Neural cell (in vitro differentiated cells): Measurements from ENCODE around the gene BCL2L14.

ENCODE experiments used
- EP300 ChIP-seq: fragments of 450-650 bp; conservative IDR thresholded peaks from 2 replicates; pipeline ENCODE4 v1.6.1; 2014; ENCODE audit warnings: antibody characterized with exemption, mild to moderate bottlenecking, moderate library complexity; ENCODE audit not compliant: poor library complexity, severe bottlenecking
- TF ChIP-seq, protein P1 (sequence below): fragments of 450-650 bp; IDR thresholded peaks from 2 replicates; pipeline ENCODE4 v1.5.1; 2014; ENCODE audit warnings: antibody characterized with exemption, mild to moderate bottlenecking, moderate library complexity; ENCODE audit not compliant: poor library complexity, severe bottlenecking
- TF ChIP-seq, protein P2 (sequence below): IDR thresholded peaks from 2 replicates; pipeline ENCODE4 v1.6.1; 2012; ENCODE audit warnings: borderline replicate concordance

DNA sequence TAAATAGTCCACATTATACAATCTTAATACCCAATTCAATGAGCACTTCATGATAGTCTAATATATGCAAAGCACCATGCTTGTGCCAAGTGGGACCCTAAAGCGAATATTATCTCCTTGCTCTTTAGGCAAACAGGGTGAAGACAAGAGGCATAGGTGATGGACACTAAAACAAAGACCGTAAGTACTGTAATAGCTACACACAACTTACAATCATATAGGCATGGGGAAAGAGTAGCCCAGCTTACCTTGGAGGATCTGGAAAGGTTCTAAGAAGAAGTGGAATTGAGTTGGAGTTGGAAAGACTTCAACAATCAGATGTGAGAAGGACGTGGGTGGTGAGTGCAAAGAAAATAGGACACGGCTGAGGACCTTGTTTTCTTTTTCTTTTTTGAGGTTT is 19.1 kb upstream of the BCL2L14 start:
- TF ChIP-seq, protein P1, sequence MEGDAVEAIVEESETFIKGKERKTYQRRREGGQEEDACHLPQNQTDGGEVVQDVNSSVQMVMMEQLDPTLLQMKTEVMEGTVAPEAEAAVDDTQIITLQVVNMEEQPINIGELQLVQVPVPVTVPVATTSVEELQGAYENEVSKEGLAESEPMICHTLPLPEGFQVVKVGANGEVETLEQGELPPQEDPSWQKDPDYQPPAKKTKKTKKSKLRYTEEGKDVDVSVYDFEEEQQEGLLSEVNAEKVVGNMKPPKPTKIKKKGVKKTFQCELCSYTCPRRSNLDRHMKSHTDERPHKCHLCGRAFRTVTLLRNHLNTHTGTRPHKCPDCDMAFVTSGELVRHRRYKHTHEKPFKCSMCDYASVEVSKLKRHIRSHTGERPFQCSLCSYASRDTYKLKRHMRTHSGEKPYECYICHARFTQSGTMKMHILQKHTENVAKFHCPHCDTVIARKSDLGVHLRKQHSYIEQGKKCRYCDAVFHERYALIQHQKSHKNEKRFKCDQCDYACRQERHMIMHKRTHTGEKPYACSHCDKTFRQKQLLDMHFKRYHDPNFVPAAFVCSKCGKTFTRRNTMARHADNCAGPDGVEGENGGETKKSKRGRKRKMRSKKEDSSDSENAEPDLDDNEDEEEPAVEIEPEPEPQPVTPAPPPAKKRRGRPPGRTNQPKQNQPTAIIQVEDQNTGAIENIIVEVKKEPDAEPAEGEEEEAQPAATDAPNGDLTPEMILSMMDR, result no peak
- TF ChIP-seq, protein P2, sequence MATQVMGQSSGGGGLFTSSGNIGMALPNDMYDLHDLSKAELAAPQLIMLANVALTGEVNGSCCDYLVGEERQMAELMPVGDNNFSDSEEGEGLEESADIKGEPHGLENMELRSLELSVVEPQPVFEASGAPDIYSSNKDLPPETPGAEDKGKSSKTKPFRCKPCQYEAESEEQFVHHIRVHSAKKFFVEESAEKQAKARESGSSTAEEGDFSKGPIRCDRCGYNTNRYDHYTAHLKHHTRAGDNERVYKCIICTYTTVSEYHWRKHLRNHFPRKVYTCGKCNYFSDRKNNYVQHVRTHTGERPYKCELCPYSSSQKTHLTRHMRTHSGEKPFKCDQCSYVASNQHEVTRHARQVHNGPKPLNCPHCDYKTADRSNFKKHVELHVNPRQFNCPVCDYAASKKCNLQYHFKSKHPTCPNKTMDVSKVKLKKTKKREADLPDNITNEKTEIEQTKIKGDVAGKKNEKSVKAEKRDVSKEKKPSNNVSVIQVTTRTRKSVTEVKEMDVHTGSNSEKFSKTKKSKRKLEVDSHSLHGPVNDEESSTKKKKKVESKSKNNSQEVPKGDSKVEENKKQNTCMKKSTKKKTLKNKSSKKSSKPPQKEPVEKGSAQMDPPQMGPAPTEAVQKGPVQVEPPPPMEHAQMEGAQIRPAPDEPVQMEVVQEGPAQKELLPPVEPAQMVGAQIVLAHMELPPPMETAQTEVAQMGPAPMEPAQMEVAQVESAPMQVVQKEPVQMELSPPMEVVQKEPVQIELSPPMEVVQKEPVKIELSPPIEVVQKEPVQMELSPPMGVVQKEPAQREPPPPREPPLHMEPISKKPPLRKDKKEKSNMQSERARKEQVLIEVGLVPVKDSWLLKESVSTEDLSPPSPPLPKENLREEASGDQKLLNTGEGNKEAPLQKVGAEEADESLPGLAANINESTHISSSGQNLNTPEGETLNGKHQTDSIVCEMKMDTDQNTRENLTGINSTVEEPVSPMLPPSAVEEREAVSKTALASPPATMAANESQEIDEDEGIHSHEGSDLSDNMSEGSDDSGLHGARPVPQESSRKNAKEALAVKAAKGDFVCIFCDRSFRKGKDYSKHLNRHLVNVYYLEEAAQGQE, result no peak
- no peak for TF ChIP-seq EP300
